NT2/D1 (cell line): ENCODE results near the gene PLPPR1.

Source experiments
- SUZ12 ChIP-seq: IDR thresholded peaks from 2 replicates; pipeline ENCODE4 v1.6.1; 2011; ENCODE audit not compliant: insufficient read length, insufficient read depth; ENCODE audit errors: extremely low read depth
- YY1 ChIP-seq: IDR thresholded peaks from 2 replicates; pipeline ENCODE4 v1.6.1; 2011; ENCODE audit not compliant: insufficient read length, insufficient read depth
- ZNF274 ChIP-seq: IDR thresholded peaks from 2 replicates; pipeline ENCODE4 v1.6.1; 2011; ENCODE audit warnings: mild to moderate bottlenecking, low read depth, low read length

DNA sequence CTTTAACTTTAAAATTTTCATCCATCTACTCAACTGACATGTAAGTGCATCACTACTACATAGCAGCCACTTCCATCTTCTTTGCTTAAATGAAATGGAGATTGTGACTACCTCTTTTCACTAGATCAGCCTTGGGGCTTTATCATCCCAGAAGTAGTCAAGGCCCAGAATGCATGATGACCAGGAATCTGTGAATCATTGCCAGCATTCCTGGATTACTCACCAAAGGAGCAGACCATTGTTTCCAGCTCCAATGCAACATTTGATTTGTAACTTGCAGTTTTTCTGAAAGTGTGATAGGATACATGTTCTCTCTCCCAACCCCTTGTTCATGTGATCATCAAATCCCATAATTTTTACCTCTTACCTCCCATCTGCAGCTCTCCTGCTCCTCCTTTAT, 65.1 kb downstream of the PLPPR1 start:
- TF ChIP-seq SUZ12 (no peak), ZNF274 (no peak), YY1 (no peak)
